GM23338 (cell line): ENCODE results near the gene MARK2. TPM values are rescaled to one million over a fixed set of nuclear protein-coding genes. Genes with fewer than 3 reads are reported as not detected.

Experiments used
- ATAC-seq: fragments of 200-7000 bp; cut with Tn5 transposase; 3 replicates; pipeline ENCODE4 v1.9.1; 2020
- DNase-seq: peaks from one replicate; pipeline ENCODE4 v3.0.0-alpha.2; 2015; ENCODE audit warnings: low spot score
- H2AFZ ChIP-seq: fragments of 200-600 bp; sonication (generic); 2 replicates; pipeline ENCODE4 v1.8.0; 2016; ENCODE audit warnings: antibody characterized with exemption, mild to moderate bottlenecking, moderate library complexity
- H3F3A ChIP-seq: fragments of 200-600 bp; sonication (generic); replicated peaks from 2 replicates; pipeline ENCODE4 v1.8.0; 2017; ENCODE audit warnings: antibody characterized with exemption, mixed run types, low read depth
- H3K27ac ChIP-seq: fragments of 200-600 bp; sonication (generic); 2 replicates; pipeline ENCODE4 v1.6.1; 2016; ENCODE audit warnings: low read depth
- H3K27me3 ChIP-seq: fragments of 200-600 bp; sonication (generic); 2 replicates; pipeline ENCODE4 v1.8.0; 2016; ENCODE audit warnings: mild to moderate bottlenecking, mixed run types, moderate library complexity; ENCODE audit not compliant: insufficient read depth
- H3K36me3 ChIP-seq: fragments of 200-600 bp; sonication (generic); 2 replicates; pipeline ENCODE4 v1.8.0; 2016; ENCODE audit warnings: mild to moderate bottlenecking; ENCODE audit not compliant: insufficient read depth
- H3K4me1 ChIP-seq: fragments of 200-600 bp; sonication (generic); 2 replicates; pipeline ENCODE4 v1.8.0; 2016; ENCODE audit warnings: mild to moderate bottlenecking, moderate library complexity; ENCODE audit not compliant: insufficient read depth
- H3K4me2 ChIP-seq: fragments of 200-600 bp; sonication (generic); 2 replicates; pipeline ENCODE4 v1.7.1; 2017; ENCODE audit warnings: mixed run types
- H3K4me3 ChIP-seq: fragments of 200-600 bp; sonication (generic); 2 replicates; pipeline ENCODE4 v1.6.1; 2016; ENCODE audit warnings: mixed run types
- H3K79me2 ChIP-seq: fragments of 200-600 bp; sonication (generic); replicated peaks from 2 replicates; pipeline ENCODE4 v1.8.0; 2017; ENCODE audit warnings: mild to moderate bottlenecking; ENCODE audit not compliant: insufficient read depth
- H3K9me2 ChIP-seq: fragments of 200-600 bp; sonication (generic); 2 replicates; pipeline ENCODE4 v1.8.0; 2017; ENCODE audit not compliant: insufficient read depth
- H4K20me1 ChIP-seq: fragments of 200-600 bp; sonication (generic); replicated peaks from 2 replicates; pipeline ENCODE4 v1.8.0; 2017; ENCODE audit warnings: mild to moderate bottlenecking; ENCODE audit not compliant: insufficient read depth
- H3K27ac Mint-ChIP-seq: 2 replicates; pipeline ENCODE4 v1.8.0; 2020; ENCODE audit warnings: inconsistent platforms, mild to moderate bottlenecking, moderate library complexity, mixed read lengths
- H3K27me3 Mint-ChIP-seq: 3 replicates; pipeline ENCODE4 v1.8.0; 2022; ENCODE audit warnings: low read depth, mild to moderate bottlenecking, moderate library complexity, mixed read lengths, inconsistent platforms; ENCODE audit not compliant: insufficient read depth, poor library complexity
- H3K36me3 Mint-ChIP-seq: 3 replicates; pipeline ENCODE4 v1.8.0; 2021; ENCODE audit warnings: low read depth, mild to moderate bottlenecking, inconsistent platforms, moderate library complexity, mixed read lengths
- H3K4me1 Mint-ChIP-seq: 3 replicates; pipeline ENCODE4 v1.8.0; 2020; ENCODE audit warnings: mild to moderate bottlenecking, inconsistent platforms, mixed read lengths
- H3K4me3 Mint-ChIP-seq: 3 replicates; pipeline ENCODE4 v1.8.0; 2021; ENCODE audit warnings: moderate library complexity, mild to moderate bottlenecking, inconsistent platforms, mixed read lengths
- H3K9me3 Mint-ChIP-seq: 3 replicates; pipeline ENCODE4 v1.8.0; 2020; ENCODE audit warnings: moderate library complexity, mild to moderate bottlenecking, inconsistent platforms, mixed read lengths
- CREB1 ChIP-seq: fragments of 250-450 bp; sonication (Bioruptor Pico); IDR thresholded peaks from 2 replicates; pipeline ENCODE4 v1.5.0; 2020; ENCODE audit warnings: low read depth, mild to moderate bottlenecking, moderate library complexity
- EZH2 ChIP-seq: fragments of 200-600 bp; sonication (generic); IDR thresholded peaks from one replicate; pipeline ENCODE4 v1.8.0; 2017; ENCODE audit warnings: antibody characterized with exemption, mild to moderate bottlenecking, low read depth; ENCODE audit not compliant: unreplicated experiment
- JUNB ChIP-seq: IDR thresholded peaks from one replicate; pipeline ENCODE4 v1.6.1; 2016; ENCODE audit warnings: antibody characterized with exemption; ENCODE audit not compliant: unreplicated experiment
- POLR2AphosphoS5 ChIP-seq: IDR thresholded peaks from 2 replicates; pipeline ENCODE4 v1.6.1; 2016; ENCODE audit warnings: antibody characterized with exemption, low read depth
- ZNF114 ChIP-seq: fragments of 250-450 bp; sonication (Bioruptor Pico); IDR thresholded peaks from 2 replicates; pipeline ENCODE4 v1.5.0; 2020; ENCODE audit warnings: mild to moderate bottlenecking, moderate library complexity
- ZNF331 ChIP-seq: fragments of 250-450 bp; sonication (Bioruptor Pico); IDR thresholded peaks from 2 replicates; pipeline ENCODE4 v1.5.0; 2020; ENCODE audit warnings: low read depth, mild to moderate bottlenecking, moderate library complexity
- ZNF462 ChIP-seq: fragments of 250-450 bp; sonication (Bioruptor Pico); IDR thresholded peaks from 2 replicates; pipeline ENCODE4 v1.5.0; 2020; ENCODE audit warnings: mild to moderate bottlenecking, moderate library complexity
- polyA plus RNA-seq: library from polyadenylated mRNA; unstranded; fragments of >200 nt; fragmentation: Nextera tagmentation; extraction: Ambion mirVana; gene quantifications from 2 replicates; pipeline ENCODE4 v1.2.1, GENCODE V29; 2016
- total RNA-seq: library from RNA; depleted of rRNA; stranded (reverse); fragments of >200 nt; shearing (Covaris generic); gene quantifications from 2 replicates; pipeline ENCODE4 v1.2.3, GENCODE V29; 2014

The MARK2 gene
- total and polyA plus RNA-seq, 2 experiments from 2014 or later, result 18.7 to 42.6 TPM

- TF ChIP-seq ZNF462, result no peak
- no peak for TF ChIP-seq CREB1 (CRISPR knock-in tag)
- TF ChIP-seq EZH2, result no peak
- TF ChIP-seq ZNF331, result no peak
- no peak for TF ChIP-seq ZNF114 (CRISPR knock-in tag)
Measured at GRCh38 chr11:63951779-63952536, 113.0 kb downstream of the MARK2 start (continued).

GRCh38 chr11:63952570-63952969 is 113.7 kb downstream of the MARK2 start:
- no peak overlapping the region for H3K27ac Mint-ChIP-seq
- Histone ChIP-seq H3K27me3 (no peaks in the 10 kb centered on the region), H3K79me2 (no peaks in the 10 kb centered on the region; the same call in 1 of the 2 replicates), H4K20me1 (no peaks in the 10 kb centered on the region; the same call in 1 of the 2 replicates), H3K27ac (no peak overlapping the region), H3K4me1 (0 out of 2 replicates have a peak, but pooled peaks cover 4% of the 10 kb centered on the region), H3K36me3 (no peaks in the 10 kb centered on the region; the same call in 1 of the 2 replicates), H2AFZ (no peak overlapping the region), H3F3A (no peaks in the 10 kb centered on the region; the same call in 1 of the 2 replicates), H3K4me3 (no peak overlapping the region), H3K4me2 (no peak overlapping the region), H3K9me2 (no peaks in the 10 kb centered on the region)
- H3K36me3 Mint-ChIP-seq, result peaks cover 67% of the 10 kb centered on the region
- no peaks in the 10 kb centered on the region for H3K9me3 Mint-ChIP-seq
- DNase-seq (no peak), ATAC-seq (no peak)
- peaks cover 10% of the 10 kb centered on the region for H3K4me1 Mint-ChIP-seq
- no peak overlapping the region for H3K4me3 Mint-ChIP-seq
- peaks cover 3% of the 10 kb centered on the region for H3K27me3 Mint-ChIP-seq
- TF ChIP-seq ZNF462 (no peak), CREB1 (CRISPR knock-in tag) (no peak), ZNF331 (no peak), POLR2AphosphoS5 (no peak), JUNB (no peak)
